Measurements from ENCODE around the gene PER1. TPM values are rescaled to one million over a fixed set of nuclear protein-coding genes. Genes with fewer than 3 reads are reported as not detected.

The PER1 gene
- total and polyA plus RNA-seq, 2 of the 13 experiments (the other 11 are each of a cell fraction or from before 2014, with no cell fraction given) = 2.6 to 3.6 TPM

DNA sequence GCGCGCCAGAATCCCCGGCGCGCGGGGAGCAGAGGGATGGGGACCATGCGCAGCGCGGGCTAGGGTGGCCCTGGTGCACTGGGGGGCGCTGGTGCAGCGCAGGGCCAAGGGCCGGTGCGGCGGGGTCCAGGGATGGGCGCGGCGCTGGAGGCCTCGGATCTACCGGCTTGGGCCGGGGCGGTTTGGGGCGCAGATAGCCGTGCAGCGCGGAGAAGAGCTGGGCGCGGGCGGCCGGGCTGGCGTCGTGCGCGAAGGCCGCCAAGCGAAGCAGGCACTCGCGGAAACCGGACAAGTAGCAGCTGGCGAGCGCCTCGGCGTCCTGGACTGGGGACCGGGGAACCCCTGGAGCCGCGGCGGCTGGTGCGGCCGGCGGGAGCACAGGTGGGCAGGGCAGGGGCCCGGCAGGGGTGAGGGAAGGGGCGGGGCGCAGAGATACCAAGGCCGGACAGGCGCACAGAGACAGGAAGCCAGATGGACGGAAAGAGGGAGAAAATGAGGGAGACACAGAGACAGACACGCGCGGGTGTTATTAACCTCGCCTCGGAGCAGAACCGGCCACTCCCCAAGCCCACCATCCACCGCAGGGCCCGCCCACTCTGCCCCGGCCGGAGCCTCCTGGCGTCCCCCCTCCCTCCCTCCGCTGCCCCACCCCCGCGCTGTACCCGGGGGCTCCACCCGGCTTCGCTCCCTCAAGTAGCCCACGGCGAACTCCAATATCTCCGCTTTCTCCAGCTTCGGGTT, 30.4 kb downstream of the PER1 start (continued):
- TF ChIP-seq, protein P1, sequence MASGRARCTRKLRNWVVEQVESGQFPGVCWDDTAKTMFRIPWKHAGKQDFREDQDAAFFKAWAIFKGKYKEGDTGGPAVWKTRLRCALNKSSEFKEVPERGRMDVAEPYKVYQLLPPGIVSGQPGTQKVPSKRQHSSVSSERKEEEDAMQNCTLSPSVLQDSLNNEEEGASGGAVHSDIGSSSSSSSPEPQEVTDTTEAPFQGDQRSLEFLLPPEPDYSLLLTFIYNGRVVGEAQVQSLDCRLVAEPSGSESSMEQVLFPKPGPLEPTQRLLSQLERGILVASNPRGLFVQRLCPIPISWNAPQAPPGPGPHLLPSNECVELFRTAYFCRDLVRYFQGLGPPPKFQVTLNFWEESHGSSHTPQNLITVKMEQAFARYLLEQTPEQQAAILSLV (CRISPR knock-in tag; IDR thresholded peaks at IDR 0.05; ENCODE audit: borderline replicate concordance) = 0 out of 2 replicates have a peak, but pooled peaks have one; percentile 18
- 0 out of 2 replicates have a peak, but pooled peaks have one; percentile 40 for TF ChIP-seq PRMT3 (CRISPR knock-in tag; IDR thresholded peaks at IDR 0.05; ENCODE audit: borderline replicate concordance, low read depth)
- TF ChIP-seq TCF12 (IDR thresholded peaks at IDR 0.05) = no peak
- 0 out of 2 replicates have a peak, but pooled peaks have one; percentile 67 for TF ChIP-seq TCF12 (CRISPR knock-in tag; IDR thresholded peaks at IDR 0.05)
- TF ChIP-seq, protein P2, sequence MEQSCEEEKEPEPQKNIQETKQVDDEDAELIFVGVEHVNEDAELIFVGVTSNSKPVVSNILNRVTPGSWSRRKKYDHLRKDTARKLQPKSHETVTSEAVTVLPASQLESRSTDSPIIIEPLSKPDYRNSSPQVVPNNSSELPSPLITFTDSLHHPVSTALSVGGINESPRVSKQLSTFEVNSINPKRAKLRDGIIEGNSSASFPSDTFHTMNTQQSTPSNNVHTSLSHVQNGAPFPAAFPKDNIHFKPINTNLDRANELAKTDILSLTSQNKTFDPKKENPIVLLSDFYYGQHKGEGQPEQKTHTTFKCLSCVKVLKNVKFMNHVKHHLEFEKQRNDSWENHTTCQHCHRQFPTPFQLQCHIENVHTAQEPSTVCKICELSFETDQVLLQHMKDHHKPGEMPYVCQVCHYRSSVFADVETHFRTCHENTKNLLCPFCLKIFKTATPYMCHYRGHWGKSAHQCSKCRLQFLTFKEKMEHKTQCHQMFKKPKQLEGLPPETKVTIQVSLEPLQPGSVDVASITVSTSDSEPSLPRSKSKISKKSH (CRISPR knock-in tag; IDR thresholded peaks at IDR 0.05; ENCODE audit: borderline replicate concordance) = peak; percentile 47; the same call in 1 of the 2 replicates
- TF ChIP-seq ZNF768 (CRISPR knock-in tag; IDR thresholded peaks at IDR 0.05) = peak; percentile 58; the same call in 1 of the 2 replicates
- peak; percentile 52; the same call in 1 of the 2 replicates for TF ChIP-seq GABPB1 (CRISPR knock-in tag; IDR thresholded peaks at IDR 0.05)
- no peak for TF ChIP-seq ZNF20 (CRISPR knock-in tag; IDR thresholded peaks at IDR 0.05)
- TF ChIP-seq, protein P3, sequence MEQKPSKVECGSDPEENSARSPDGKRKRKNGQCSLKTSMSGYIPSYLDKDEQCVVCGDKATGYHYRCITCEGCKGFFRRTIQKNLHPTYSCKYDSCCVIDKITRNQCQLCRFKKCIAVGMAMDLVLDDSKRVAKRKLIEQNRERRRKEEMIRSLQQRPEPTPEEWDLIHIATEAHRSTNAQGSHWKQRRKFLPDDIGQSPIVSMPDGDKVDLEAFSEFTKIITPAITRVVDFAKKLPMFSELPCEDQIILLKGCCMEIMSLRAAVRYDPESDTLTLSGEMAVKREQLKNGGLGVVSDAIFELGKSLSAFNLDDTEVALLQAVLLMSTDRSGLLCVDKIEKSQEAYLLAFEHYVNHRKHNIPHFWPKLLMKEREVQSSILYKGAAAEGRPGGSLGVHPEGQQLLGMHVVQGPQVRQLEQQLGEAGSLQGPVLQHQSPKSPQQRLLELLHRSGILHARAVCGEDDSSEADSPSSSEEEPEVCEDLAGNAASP (CRISPR knock-in tag; IDR thresholded peaks at IDR 0.05; ENCODE audit: borderline replicate concordance) = no peak
- peak; percentile 25 for TF ChIP-seq FOXO1 (CRISPR knock-in tag; IDR thresholded peaks at IDR 0.05)
- 0 out of 2 replicates have a peak, but pooled peaks have one; percentile 30 for TF ChIP-seq ZNF546 (CRISPR knock-in tag; conservative IDR thresholded peaks at IDR 0.05)
- TF ChIP-seq, protein P4, sequence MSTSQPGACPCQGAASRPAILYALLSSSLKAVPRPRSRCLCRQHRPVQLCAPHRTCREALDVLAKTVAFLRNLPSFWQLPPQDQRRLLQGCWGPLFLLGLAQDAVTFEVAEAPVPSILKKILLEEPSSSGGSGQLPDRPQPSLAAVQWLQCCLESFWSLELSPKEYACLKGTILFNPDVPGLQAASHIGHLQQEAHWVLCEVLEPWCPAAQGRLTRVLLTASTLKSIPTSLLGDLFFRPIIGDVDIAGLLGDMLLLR (CRISPR knock-in tag; IDR thresholded peaks at IDR 0.05) = 0 out of 2 replicates have a peak, but pooled peaks have one; percentile 54
- TF ChIP-seq, protein P5, sequence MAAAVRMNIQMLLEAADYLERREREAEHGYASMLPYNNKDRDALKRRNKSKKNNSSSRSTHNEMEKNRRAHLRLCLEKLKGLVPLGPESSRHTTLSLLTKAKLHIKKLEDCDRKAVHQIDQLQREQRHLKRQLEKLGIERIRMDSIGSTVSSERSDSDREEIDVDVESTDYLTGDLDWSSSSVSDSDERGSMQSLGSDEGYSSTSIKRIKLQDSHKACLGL (CRISPR knock-in tag; IDR thresholded peaks at IDR 0.05) = 0 out of 2 replicates have a peak, but pooled peaks have one; percentile 20
- peak; percentile 56 for TF ChIP-seq HNRNPLL (IDR thresholded peaks at IDR 0.05; ENCODE audit: low read depth, low read length, poor library complexity, severe bottlenecking)
- no peak for TF ChIP-seq SYNCRIP (IDR thresholded peaks at IDR 0.05; ENCODE audit: insufficient read depth, low read depth, low read length)
- TF ChIP-seq PHB2 (IDR thresholded peaks at IDR 0.05; ENCODE audit: partially characterized antibody) = no peak
- TF ChIP-seq GZF1 (CRISPR knock-in tag; IDR thresholded peaks at IDR 0.05) = no peak
- TF ChIP-seq, protein P6, sequence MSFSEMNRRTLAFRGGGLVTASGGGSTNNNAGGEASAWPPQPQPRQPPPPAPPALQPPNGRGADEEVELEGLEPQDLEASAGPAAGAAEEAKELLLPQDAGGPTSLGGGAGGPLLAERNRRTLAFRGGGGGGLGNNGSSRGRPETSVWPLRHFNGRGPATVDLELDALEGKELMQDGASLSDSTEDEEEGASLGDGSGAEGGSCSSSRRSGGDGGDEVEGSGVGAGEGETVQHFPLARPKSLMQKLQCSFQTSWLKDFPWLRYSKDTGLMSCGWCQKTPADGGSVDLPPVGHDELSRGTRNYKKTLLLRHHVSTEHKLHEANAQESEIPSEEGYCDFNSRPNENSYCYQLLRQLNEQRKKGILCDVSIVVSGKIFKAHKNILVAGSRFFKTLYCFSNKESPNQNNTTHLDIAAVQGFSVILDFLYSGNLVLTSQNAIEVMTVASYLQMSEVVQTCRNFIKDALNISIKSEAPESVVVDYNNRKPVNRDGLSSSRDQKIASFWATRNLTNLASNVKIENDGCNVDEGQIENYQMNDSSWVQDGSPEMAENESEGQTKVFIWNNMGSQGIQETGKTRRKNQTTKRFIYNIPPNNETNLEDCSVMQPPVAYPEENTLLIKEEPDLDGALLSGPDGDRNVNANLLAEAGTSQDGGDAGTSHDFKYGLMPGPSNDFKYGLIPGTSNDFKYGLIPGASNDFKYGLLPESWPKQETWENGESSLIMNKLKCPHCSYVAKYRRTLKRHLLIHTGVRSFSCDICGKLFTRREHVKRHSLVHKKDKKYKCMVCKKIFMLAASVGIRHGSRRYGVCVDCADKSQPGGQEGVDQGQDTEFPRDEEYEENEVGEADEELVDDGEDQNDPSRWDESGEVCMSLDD (CRISPR knock-in tag; IDR thresholded peaks at IDR 0.05; ENCODE audit: borderline replicate concordance) = peak; percentile 82
- peak; percentile 39; the same call in 1 of the 2 replicates for TF ChIP-seq EEA1 (CRISPR knock-in tag; IDR thresholded peaks at IDR 0.05; ENCODE audit: borderline replicate concordance)
- peak; percentile 44; the same call in 1 of the 2 replicates for TF ChIP-seq ZNF598 (CRISPR knock-in tag; IDR thresholded peaks at IDR 0.05; ENCODE audit: borderline replicate concordance)
- TF ChIP-seq RFX1 (IDR thresholded peaks at IDR 0.05) = no peak

Data from HepG2 (cell line).